HG03135 (cell line): ENCODE measurements around the gene PPP4R2.
A peak's percentile ranks its signal among the peaks of the same experiment; 100 is the strongest.

Experiments used
- ATAC-seq: cut with Tn5 transposase; IDR thresholded peaks from one replicate; pipeline ENCODE4 v1.9.1; 2021; ENCODE audit warnings: mild to moderate bottlenecking, moderate library complexity; ENCODE audit not compliant: unreplicated experiment

Gene PPP4R2

DNA sequence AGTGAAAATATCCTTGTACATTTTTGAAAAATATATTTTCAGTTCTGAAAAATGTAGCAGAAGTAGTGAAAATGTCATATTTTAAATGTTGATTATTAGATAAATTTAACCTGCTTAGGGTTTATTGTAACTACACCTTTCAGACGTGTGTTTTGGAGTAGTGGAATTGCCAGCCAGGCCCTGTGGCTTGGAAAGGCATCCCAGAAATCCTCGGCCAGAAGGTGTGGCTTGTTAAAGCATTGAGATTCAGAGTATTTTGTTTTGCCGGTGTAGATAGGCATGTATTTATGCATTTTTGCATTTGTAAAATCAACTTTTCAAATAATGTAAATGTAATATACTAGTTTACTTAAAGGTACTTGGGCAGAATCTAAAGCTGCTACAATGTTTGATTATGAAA, 71.8 kb downstream of the PPP4R2 start:
- ATAC-seq = no peak

DNA sequence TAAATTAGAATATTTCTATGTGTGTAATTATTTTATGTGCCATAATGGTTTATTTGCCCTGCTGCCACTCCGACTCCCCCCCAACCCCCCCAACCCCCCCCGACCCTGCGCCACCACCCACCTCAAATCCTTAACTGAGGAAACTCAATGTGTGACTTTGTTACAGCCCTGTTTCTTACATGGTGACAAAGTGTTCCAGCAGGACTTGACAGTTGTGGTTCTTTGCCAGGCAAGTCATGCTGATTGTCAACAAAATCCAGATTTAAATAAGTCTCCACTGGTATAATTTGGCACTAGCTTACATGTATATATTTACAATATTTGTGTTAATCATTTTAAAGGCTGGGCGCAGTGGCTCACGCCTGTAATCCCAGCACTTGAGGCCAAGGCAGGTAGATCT, 72.6 kb downstream of the PPP4R2 start:
- ATAC-seq = no peak

DNA sequence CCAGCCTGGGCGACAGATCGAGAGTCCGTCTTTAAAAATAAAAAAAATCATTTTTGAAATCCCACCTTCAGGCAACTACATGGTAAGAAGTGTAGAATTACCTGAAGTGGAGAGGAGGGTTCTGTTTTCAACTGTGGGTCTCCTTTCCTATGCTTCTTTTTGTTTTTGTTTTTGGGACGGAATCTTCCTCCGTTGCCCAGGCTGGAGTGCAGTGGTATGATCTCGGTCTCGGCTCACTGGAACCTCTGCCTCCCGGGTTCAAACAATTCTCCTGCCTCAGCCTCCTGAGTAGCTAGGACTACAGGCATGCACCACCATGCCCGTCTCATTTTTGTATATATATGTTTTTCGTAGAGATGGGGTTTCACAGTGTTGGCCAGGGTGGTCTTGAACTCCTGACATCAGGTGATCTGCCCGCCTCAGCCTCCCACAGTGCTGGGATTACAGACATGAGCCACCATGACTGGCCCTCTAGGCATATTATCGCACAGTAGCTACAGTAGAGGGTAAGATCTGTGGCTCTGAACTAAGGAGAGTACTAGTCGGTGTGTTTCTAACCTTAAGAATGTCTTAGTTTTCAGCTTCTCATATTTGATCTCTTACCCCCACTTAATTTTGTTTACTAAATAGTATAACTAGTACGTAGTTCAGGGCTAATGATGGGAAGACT, 73.3 kb downstream of the PPP4R2 start:
- ATAC-seq = no peak

DNA sequence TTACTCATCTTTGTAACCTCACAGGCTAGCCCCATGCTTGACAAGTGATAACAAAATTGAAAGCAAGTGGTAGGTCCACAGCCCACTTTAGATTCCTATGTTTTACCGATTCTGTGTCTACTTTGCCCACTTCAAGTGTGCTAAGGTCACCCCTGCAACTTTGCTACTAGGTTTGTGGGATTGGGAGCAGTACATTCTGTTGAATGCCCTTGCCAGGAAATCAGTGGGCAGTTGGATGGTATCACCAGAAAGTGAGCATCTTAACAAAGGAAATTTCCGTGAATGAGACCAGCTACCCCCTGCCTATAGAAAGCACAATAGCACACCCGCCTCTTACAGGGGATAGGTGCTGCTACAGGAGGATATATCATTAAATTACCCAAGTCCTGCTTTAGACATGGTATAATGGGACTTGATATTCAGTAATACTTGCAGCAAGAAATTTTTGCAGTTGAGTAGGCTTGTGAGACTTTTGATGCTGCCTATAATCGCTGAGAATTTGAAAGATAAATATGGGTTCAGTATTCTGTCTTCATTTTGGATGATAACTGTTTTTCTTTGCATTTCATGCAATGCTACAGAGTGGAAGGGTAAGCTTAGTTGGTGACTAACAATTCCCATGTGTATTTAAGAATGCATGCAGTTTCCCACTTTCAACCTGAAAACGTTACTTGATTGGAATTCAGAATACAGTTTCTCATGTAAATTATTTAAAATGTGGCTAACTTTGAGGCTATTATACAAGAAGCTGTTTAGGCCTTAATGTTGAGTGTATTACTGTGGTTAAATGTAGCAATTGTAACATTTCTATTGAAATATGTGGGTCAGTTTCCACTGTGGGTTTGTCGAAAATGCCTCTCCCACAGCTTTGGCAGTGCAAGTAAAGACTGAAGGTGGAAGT, 74.3 kb downstream of the PPP4R2 start:
- ATAC-seq = no peak

DNA sequence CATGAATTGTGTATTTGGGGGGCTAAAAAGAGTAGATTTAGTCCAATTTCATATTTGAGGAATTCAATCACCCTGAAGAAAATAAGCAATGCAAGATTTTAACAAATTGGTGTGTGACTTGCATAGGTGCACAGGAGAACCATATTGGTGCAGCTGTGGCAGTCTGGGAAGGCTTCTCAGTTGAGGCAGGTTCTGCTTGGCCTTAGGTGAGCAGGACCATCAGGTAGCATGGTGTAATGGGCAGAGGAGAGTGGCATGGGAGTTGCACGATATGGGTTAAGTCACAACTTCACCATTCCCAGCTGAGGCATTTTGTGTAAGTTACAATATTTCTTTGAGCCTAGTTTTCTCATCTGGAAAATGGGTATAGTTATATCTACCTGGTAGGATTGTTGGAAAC, 75.3 kb downstream of the PPP4R2 start:
- no peak for ATAC-seq

DNA sequence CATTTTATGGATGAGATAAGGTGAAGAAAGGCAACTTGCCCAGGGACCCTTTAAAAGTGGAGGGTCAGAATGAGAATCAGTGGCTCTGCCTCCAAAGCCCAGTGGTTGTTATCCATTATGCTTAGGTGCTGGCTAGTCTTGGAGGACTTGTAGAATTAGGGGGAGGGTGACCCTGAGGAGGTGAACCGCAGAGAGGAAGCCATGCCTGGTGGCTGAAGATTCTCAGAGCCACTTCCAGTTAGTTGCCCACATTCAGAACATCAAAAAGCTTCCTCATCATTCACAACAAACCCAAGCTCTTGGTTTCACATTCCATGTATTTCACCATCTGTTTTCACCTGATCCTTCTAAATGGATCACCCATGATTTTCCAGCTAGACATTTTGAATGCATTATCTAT, 76.0 kb downstream of the PPP4R2 start:
- no peak for ATAC-seq

DNA sequence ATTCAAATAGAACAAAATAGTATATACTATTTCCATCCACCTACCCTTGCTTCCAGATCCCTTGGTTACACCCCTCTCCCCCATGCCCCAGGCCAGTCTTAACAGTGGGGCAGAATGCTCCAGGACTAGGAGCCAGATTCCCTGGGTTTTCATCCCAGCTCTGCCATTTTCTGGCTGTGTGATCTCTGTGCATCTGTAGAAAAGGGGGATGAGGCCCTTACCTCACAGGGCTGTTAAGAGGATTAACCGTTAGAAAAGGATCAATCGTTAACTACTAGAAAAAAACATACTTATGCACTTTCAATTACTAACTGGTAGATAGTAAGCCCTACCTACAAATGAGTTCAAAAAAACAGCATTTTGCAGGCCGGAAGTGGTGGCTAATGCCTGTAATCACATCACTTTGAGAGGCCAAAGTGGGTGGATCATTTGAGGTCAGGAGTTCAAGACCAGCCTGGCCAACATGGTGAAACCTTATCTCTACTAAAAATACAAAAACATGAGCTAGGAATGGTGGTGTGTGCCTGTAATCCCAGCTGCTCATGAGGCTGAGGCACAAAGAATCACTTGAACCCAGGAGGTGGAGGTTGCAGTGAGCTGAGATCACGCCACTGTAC, 76.6 kb downstream of the PPP4R2 start:
- no peak for ATAC-seq

DNA sequence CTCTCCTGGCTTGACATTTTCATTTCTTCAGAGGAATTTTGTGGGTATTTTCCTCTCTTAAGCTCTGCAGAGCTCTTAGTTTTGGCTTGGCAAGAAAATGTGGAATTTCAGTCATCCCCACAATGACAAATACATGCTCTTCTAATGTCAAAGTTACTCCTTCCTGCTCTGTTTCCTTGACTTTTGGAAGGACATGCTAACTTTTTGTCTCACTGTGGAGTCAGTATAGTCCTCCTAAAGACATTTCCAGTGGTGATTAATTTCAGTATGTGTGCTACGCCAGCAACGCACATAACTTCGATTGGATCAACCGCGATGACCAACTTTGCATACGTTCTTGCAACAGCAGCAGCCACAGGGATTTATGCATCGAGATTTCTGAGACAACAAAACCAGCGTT, 78.2 kb downstream of the PPP4R2 start:
- no peak for ATAC-seq

DNA sequence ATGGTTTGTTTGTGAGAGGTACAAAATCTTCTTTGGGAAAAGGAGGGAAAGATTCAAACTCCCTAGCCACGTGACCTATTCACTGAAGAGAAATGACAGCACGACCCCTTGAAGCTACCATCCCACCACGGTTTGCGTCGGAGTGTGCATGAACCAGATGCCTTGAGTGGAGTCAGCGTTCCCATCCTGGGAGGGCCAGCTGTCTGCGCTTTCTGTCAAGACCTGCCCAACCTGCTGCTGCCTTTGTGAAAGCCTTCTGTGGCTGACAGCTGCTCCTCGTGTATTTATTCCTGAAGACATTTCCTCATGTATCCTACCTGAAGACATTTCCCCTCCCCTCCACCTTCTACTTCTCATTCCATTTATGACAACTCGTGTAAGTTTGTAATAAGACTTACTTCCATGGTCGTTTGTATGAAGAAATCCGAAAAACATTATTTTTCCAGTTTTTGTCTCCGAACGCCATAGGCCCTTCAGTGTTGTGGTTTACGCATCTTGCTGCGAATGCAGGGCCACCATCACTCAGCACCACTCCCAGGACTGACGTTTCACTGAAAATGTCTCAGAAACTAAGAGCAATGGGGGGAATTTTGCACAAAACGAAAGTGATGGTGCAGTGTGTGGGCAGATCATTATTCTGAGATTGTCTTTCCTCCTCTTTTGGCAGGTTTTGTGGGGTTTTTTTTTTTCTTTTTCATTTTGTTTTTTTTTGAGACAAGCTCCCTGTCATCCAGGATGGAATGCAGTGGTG, 83.8 kb downstream of the PPP4R2 start:
- ATAC-seq = no peak

DNA sequence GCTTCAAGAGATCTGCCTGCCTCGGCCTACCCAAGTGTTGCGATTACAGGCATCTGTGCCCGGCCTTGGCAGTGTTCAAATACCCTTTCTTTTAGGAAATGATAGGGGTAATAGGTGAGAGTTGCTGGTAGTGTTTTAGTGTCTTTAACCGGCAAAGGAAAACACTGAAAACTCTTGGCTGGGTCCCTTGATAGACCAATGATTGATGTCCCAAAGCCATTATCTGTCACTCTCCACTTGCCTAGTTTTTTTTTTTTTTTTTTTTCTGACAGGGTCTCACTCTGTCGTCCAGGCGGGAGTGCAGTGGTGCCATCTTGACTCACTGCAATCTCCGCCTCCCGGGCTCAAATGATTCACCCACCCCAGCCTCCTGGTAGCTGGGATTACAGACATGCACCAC, 84.5 kb downstream of the PPP4R2 start:
- ATAC-seq = no peak

DNA sequence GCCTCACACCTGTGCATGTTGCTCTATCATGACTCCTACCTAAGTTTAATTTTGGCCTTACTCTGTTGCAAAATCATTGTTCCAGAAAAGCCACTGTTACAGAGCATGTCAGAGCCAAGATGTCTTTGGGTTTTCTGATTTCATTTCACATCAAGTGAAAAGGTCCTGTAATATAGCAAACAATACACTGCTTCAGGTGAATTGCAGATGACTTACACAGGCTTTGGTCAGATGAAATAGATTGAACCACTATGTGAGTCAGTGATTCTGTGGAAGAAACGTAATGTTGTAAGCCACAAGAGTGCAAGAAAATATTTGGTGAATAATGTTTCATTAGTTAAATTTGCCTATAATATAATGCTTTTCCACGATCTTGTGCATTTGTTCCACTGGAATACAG, 87.6 kb downstream of the PPP4R2 start:
- no peak for ATAC-seq

DNA sequence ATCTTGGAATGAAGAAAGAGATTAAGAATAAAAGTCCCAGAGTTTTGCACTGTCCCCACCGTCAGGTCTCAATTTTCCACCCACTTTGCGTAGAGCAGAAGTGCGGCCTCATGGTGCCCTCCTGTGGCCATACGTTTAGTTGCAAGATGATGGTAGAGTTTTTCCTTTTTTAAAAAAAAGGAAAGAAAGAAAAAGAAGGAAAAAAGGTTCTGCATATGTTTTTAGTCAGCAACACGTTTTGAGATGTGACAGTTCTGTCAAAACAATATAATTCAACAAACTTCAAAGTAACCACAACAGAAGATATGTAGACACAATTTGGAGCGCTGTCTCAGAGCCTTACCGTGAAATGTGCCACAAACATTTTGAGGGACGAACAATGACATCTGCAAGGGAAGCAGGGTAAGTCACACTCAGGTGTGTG, 89.5 kb downstream of the PPP4R2 start:
- no peak for ATAC-seq

DNA sequence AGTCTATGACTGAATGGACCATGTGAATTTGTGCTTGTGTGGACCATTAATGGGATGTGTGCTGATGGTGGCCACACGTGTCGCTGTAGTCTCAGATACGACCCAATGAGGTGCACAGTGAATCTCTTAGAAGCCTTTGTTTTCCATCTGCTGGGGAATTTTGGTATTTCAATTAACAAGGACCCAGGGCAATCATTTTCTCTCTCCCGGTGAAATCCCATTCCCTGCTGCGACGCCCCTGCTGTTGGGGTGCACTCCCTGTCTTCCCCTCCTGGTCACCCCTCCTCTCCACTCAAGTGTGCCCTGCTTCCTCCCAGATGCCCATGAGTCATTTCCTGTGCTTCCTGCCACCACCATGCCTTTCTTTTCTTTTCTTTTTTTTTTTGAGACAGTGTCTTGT, 97.5 kb downstream of the PPP4R2 start:
- no peak for ATAC-seq

DNA sequence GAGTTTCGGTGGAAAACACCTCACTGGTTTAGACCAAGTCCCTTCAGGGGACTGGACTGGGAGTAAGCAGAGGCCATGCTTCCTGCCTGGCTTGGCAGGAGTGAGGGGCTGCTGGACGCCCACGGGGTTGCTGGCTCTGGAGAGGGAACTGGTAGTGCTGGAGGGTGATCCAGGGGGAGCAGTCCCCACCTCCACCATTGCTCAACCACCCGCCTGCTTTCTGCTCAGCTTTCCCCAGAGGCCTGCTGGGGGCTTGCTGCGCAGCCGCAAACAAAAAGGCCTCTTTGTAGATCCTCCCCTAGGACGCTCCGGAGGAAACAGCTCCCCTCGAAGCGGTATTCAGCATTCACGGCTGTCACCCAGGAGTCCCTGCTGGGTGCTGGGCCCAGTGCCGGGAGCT, 98.3 kb downstream of the PPP4R2 start:
- no peak for ATAC-seq

DNA sequence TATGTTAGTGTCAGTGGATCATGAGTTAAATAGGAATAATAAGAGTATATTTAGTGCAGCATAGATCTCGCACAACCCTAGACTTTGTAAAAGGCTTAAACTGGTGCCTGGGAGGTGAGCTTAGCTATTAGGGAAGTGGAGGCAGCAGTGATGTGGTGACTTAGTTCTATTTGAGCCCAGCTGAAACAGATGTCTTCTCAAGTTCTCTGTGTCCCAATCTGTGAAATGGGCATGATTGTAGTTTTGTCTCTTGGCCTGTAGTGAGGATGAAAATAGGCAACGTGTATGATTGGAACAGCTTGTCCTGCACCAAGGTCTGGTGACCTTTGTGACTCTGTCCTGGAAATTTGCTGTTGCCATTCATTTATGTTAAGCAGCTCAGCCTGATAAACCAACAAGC, 99.6 kb downstream of the PPP4R2 start:
- ATAC-seq = no peak

DNA sequence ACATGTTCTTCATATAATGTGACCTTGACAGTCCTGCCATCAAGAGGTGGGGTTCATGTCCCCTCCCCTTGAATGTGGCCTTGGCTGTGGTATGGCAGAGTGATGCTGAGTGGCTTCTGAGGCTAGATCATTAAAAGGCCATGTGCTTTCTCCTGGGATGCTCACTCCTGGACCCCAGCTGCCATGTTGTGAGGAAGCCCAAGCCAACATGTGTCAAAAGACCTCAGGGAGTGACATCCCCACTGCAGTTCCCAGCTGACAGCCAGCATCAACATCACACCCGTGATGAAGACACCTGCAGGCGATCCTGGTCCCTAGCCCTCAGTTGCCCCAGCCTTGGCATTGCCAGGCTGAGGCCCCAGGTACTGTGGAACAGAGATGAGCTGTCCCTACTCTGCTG, 101.4 kb downstream of the PPP4R2 start:
- ATAC-seq = no peak

DNA sequence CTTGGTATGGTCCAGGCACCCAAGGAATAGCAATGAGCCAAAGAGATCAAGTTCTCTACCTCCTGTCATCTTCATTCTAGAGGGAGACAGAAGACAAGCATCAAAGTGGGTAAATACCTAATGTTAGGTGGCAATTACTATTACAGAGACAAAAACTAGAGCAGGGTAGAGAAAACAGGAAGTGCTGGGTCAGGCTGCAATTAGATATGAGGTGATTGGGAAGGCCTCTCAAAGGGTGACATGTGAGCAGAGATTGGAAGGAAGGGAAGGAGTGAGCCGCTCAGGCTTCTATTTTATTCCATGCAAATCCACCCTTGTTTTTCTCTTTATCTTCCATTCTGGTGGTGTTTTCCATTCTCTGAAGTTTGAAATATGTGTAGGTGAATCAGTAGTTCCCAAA, 102.3 kb downstream of the PPP4R2 start:
- ATAC-seq = no peak

DNA sequence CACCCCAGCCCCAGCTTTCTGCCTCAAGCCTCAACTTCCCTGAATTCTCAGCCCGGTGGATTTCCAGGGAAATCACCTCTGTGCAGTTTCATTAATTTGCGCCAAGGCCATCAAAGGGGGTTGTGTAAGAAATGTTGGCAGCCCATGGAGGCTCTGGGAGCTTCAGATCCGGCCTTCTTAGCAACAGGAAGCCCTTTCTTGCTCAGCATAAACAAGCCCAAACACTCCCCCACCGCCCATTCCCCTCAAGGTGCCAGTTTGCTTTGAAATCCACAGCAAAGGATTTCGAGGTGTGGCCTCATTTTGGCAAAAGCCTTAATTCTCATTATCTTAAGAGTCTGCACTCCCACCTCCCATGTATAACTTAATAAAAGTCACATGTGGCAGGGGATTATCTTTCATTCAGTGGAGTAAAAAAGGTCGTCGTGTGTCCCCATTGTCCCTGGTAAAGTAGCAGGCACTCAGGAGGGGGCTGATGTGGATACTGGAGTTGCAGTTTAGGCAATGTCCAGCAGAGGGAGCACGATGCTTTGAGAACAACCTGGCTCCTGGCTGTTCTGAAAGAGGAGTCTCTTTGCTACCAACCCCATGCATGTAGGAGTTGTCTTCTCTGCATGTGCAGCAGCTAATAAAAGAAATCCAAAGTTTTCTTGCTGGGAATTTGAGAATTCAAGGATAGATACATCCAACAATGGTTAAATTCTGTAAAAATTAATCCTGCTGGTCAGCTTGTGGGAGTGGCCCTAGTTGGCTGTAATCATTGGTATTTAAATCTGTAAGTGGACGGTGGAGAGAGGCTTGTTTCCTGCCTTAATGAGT, 104.3 kb downstream of the PPP4R2 start:
- peak; percentile 94 for ATAC-seq

DNA sequence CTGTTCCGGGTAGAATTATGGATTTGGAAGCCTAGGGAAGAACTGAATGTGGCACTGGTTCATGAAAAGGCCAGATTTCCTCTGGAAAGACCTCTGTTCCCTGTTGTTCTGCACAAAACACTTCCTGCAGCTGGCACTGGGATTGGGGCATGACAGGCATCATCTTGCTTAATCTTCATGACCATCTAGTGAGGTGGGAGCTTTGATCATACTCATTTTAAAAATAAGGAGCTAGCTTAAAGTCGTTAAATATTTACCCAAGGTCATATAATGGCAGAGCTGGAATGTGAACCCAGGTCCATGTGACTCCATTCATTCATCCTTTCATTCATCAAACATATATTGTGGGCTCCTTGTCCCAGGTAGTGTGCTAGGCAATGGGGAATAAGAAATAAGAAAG, 105.3 kb downstream of the PPP4R2 start:
- no peak for ATAC-seq

DNA sequence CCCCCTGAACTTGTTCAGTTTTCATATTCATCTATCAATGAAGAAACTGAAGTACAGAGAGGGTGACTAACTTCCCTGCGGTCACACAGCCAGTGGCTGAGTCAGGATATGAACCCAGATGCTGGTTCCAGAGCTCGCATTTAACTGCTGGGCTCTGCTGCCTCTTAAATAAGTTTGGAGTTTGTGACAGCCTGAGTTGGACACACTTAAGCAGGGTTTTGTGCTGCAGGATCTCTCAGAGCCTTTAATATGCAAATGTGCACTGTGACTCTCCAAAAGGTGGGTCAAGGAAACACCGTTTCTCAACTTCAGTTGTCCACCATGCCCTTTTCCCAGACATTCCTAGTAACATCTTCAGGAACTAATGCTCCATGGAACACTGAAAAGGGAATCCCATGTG, 110.6 kb downstream of the PPP4R2 start:
- ATAC-seq = no peak
